K562 (cell line): ENCODE measurements around the gene KRTAP3-2.

Experiments used
- CTCF ChIP-seq, 3 experiments: IDR thresholded peaks in 2 of 3; conservative IDR thresholded peaks in 1 of 3; 2 replicates each; pipeline ENCODE4 v1.5.1; 2011 to 2012; ENCODE audit warnings: low read length in 3 of 3, mild to moderate bottlenecking in 3 of 3, control low read depth in 2 of 3, improper control_type of control experiment in 1 of 3, inconsistent platforms in 1 of 3, low read depth in 1 of 3, mixed read lengths in 1 of 3, moderate library complexity in 1 of 3; ENCODE audit not compliant: insufficient read depth in 2 of 3
- HMGXB4 ChIP-seq: sonication (generic); formaldehyde crosslinking; IDR thresholded peaks from 2 replicates; pipeline ENCODE4 v1.8.1; 2023; ENCODE audit warnings: mild to moderate bottlenecking, missing genetic modification reagents
- LEF1 ChIP-seq: fragments of 450-650 bp; IDR thresholded peaks from 2 replicates; pipeline ENCODE4 v1.6.1; 2016; ENCODE audit warnings: mild to moderate bottlenecking
- MAZ ChIP-seq, 2 experiments: fragments of 450-650 bp in 1 of 2; sonication (generic) in 1 of 2; formaldehyde crosslinking; IDR thresholded peaks in 1 of 2; conservative IDR thresholded peaks in 1 of 2; 2 replicates each; pipeline versions ENCODE4 v1.4.0 to v1.5.0; 2020; ENCODE audit warnings: mild to moderate bottlenecking in 1 of 2, missing genetic modification reagents in 1 of 2
- POLR2AphosphoS5 ChIP-seq: IDR thresholded peaks from 2 replicates; pipeline ENCODE4 v1.6.1; 2011; ENCODE audit warnings: mild to moderate bottlenecking, low read depth, low read length, moderate library complexity; ENCODE audit not compliant: control insufficient read depth, insufficient read depth
- PRDM10 ChIP-seq: fragments of 450-650 bp; IDR thresholded peaks from 2 replicates; pipeline ENCODE4 v1.6.1; 2018; ENCODE audit not compliant: partially characterized antibody
- RCOR1 ChIP-seq, 2 experiments: IDR thresholded peaks; 2 replicates each; pipeline ENCODE4 v1.6.1; 2012; ENCODE audit warnings: low read depth in 2 of 2, low read length in 2 of 2, borderline replicate concordance in 1 of 2, improper control_type of control experiment in 1 of 2
- SIN3A ChIP-seq, 2 experiments: fragments of 150-350 bp in 1 of 2; IDR thresholded peaks; 2 replicates each; pipeline ENCODE4 v1.6.1; 2011 to 2016; ENCODE audit warnings: borderline replicate concordance in 2 of 2, low read depth in 2 of 2, low read length in 2 of 2, mild to moderate bottlenecking in 2 of 2, moderate library complexity in 2 of 2; ENCODE audit not compliant: control insufficient read depth in 1 of 2
- SREBF2 ChIP-seq: sonication (generic); formaldehyde crosslinking; IDR thresholded peaks from 2 replicates; pipeline ENCODE4 v1.4.0; 2020; ENCODE audit warnings: mild to moderate bottlenecking, missing genetic modification reagents
- ZNF639 ChIP-seq, 2 experiments: fragments of 200-800 bp in 1 of 2; sonication (Bioruptor generic) in 1 of 2; sonication (generic) in 1 of 2; formaldehyde crosslinking in 1 of 2; IDR thresholded peaks in 1 of 2; conservative IDR thresholded peaks in 1 of 2; 2 replicates each; pipeline versions ENCODE4 v1.5.0 to v1.6.1; 2016 to 2020; ENCODE audit warnings: missing compliant biosample characterization in 1 of 2, missing genetic modification characterization in 1 of 2, missing genetic modification reagents in 1 of 2

- TF ChIP-seq SIN3A (IDR thresholded peaks at IDR 0.05; ENCODE audit: borderline replicate concordance in 2 of 2, control insufficient read depth in 1 of 2, low read depth in 2 of 2, low read length in 2 of 2) (no peak), CTCF (IDR thresholded peaks at IDR 0.05 in 2 of 3, conservative IDR thresholded peaks at IDR 0.05 in 1 of 3; ENCODE audit: insufficient read depth in 2 of 3, low read depth in 1 of 3, low read length in 3 of 3) (no peak), HMGXB4 (CRISPR knock-in tag) (no peak), SREBF2 (CRISPR knock-in tag) (no peak), ZNF639 (CRISPR knock-in tag; conservative IDR thresholded peaks at IDR 0.05 in 1 of 2, IDR thresholded peaks at IDR 0.05 in 1 of 2) (no peak), MAZ (CRISPR knock-in tag; conservative IDR thresholded peaks at IDR 0.05 in 1 of 2, IDR thresholded peaks at IDR 0.05 in 1 of 2) (no peak), POLR2AphosphoS5 (no peak), PRDM10 (no peak), RCOR1 (IDR thresholded peaks at IDR 0.05; ENCODE audit: borderline replicate concordance in 1 of 2, low read depth in 2 of 2, low read length in 2 of 2) (no peak), LEF1 (no peak)
Measured at GRCh38 chr17:40984226-40984625, 15.5 kb downstream of the KRTAP3-2 start, which contains the start of gene KRT40.
